Measurements from ENCODE around the gene FAM174C.

Gene FAM174C

GRCh38 chr19:1325568-1326294 lies 50.4 kb downstream of the FAM174C start (continued):
- 0 out of 2 replicates have a peak, but pooled peaks have one; percentile 19 for TF ChIP-seq ZBTB7A (tag by site-specific recombination; IDR thresholded peaks at IDR 0.05; ENCODE audit: low read depth)

- Histone ChIP-seq H3K9me3 (ENCODE audit: control insufficient read depth, insufficient read depth, low read depth, low read length) (no peaks in the 10 kb centered on the region), H3K4me3 (ENCODE audit: low read depth, low read length) (no peak overlapping the region), H3K36me3 (ENCODE audit: control insufficient read depth in 2 of 2, insufficient read depth in 1 of 2, low read length in 2 of 2) (no peaks in the 10 kb centered on the region), H3K27ac (ENCODE audit: extremely low read depth, low read depth, low read length) (no peak overlapping the region), H3K4me1 (ENCODE audit: control insufficient read depth, insufficient read depth, low read length) (peaks cover 5% of the 10 kb centered on the region; the same call in 1 of the 2 replicates)
- no peak for TF ChIP-seq EGR2 (tag by site-specific recombination; IDR thresholded peaks at IDR 0.05; ENCODE audit: low read depth)
- TF ChIP-seq ZSCAN18 (tag by site-specific recombination; IDR thresholded peaks at IDR 0.05), result no peak
- TF ChIP-seq GFI1B (tag by site-specific recombination; IDR thresholded peaks at IDR 0.05), result no peak
- no peak for TF ChIP-seq ZFP69B (tag by site-specific recombination; IDR thresholded peaks at IDR 0.05)
- TF ChIP-seq ZSCAN5A (tag by site-specific recombination; IDR thresholded peaks at IDR 0.05), result no peak
- no peak for TF ChIP-seq GLIS2 (tag by site-specific recombination; IDR thresholded peaks at IDR 0.05)
- POLR2A ChIA-PET, result no interaction called here
- CTCF ChIA-PET, result interaction anchor here (0.6 to 1.1 kb wide), 3 partner anchors 27 to 47 kb away, joined by 3 to 5 read pairs (median 3); no protein-coding TSS in a partner anchor
Observed at GRCh38 chr19:1327125-1327524, 51.8 kb downstream of the FAM174C start.
